Activated T-cell treated with anti-CD3 and anti-CD28 coated beads for 4 hours (primary cell): ENCODE measurements around the gene RPS5.
"Not testable (repeated sequence)": the region's sequence is repeated elsewhere in the genome, so short reads cannot be mapped to it uniquely, and the experiment has no call there.

Source experiments
- DNase-seq: peaks from one replicate; pipeline ENCODE4 v3.0.0-alpha.2; 2020

RPS5 gene

DNA sequence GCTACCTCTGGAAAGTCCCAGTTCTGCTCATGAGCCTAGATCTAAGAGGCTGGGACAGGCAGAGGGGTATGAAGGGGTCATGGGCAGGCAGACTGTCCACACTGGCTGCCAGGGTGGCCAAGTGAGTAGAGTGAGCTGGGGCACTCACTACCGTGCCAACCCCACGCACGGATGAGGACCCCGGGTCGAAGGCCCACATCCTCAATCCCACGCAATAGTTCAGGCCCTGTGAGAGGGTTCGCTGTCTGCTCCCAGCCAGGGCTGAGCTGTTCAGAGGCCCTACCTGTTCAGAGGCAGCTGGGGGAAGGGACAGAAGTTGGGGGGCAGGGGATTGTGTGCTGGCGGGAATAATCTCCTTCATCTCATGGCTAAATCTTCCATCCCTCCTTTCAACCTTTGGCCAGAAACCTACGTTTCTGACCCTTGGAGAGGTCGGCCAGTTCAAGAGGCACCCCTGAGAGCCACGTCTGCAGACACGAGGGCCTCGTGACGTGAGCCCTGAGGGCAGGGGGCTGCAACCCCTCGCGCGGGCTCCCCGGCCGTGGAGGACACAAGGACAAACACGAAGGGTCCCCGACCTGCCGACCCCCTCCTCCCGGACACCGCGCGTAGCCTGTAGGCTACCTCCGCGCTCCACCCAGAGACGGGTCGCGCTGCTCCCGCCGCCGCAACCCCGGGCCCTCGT lies 1.0 kb upstream of the RPS5 start:
- no peak for DNase-seq

DNA sequence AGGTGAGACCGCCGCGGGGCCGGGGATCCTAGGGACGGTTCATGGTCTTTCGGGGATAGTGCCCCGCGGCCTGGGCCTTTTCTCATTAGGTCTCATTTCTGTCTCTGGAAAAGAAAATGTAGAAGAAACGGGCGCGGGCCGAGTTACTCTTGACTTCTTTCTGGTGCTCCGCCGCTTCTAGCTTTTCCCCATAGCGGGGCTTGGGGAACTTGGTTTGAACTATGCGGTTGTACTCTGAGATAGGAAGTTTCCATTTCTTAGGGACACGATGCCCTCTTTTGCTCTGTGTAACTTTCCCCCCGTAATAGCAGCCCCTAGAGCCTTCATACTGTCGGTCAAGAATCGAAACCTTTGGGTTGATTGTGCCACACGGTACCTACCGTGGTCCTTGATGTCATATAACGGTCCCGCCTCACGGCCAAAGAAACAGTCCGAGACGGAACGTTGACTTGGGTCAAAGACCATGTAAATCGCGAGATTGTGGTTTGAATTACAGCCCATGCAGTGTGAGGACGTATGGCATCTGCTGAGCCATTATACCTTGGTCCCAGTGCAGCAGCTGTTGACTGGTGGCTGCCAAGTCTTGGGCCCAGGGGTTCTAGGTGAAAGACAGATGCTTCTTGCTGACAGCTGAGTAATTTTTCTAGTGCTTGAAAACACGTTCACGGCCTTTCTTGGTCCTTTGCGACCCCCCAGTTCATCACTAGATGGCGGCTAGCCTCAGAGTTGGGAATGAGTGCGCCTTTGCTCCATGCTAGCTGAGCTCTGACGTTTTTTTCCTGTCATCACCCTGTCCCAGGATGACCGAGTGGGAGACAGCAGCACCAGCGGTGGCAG lies 487 bp downstream of the RPS5 start:
- DNase-seq: no peak

DNA sequence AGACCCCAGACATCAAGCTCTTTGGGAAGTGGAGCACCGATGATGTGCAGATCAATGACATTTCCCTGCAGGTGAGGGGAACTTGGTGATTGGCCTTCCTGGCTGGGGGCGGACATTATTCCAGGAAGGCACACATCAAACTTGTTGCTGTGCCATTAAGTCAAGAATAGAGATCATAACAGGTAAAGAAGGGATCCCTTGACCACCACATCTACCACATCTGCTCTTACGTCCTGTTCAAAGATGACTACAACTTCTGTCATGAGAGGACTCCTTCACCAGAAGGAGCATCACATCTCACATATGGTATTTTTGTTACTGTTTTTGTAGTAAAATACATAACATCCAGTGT lies 1.1 kb downstream of the RPS5 start:
- no peak for DNase-seq

DNA sequence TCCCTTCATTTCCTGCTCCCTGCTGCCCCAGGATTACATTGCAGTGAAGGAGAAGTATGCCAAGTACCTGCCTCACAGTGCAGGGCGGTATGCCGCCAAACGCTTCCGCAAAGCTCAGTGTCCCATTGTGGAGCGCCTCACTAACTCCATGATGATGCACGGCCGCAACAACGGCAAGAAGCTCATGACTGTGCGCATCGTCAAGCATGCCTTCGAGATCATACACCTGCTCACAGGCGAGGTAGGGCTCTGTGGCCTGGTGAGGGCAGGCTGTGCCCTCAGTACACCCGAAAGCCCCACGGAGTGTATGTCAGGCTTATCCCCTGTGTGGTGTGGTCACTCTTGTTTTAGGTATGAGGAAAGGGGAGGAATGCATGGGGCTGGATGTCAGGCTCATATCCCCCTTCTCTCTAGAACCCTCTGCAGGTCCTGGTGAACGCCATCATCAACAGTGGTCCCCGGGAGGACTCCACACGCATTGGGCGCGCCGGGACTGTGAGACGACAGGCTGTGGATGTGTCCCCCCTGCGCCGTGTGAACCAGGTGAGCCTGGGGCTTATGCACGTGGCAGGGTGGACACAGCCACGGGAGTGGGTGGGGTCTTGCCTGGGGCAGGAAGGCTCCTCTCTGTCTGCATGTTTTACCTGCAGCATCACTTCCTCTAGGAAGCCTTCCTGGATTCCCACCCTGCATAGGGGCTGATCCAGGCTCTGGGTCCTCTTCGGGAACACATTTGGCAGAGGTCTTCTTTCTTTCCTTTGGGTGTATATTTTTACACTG lies 6.1 kb downstream of the RPS5 start:
- DNase-seq: no peak

DNA sequence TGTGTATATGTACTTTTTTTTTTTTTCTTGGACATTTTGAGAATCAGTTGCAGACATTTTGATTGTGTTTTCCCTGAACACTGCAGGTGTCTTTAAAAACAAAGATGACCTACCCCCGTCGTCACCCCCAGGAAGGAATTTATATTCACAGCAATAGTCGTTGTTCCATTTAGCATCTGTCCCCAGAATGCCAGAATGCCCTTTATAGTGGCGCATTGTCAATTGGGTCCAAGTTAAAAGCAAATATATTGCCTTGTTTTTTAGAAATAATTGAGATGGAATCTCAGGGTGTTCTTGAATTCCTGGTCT lies 6.6 kb downstream of the RPS5 start:
- DNase-seq: no peak

DNA sequence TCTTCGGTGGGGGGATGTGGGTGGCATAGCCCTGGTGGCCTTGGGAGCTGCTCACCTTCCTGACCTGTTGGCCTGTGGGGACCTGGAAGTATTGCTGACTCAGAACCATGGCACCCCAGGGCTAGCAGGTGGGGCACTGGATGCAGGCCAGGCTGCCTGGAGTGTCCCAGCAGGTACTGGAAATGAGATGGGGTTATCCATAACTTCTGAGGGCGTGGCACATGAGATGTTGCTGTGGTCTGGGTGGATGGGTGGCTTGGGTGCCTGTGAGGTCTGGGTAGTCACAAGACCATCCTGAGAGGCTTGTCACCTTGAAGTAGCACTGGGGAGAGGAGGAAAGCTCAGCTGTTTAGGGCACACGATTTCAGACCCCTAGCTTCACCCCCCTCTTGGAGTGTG lies 7.8 kb downstream of the RPS5 start:
- DNase-seq: no peak

DNA sequence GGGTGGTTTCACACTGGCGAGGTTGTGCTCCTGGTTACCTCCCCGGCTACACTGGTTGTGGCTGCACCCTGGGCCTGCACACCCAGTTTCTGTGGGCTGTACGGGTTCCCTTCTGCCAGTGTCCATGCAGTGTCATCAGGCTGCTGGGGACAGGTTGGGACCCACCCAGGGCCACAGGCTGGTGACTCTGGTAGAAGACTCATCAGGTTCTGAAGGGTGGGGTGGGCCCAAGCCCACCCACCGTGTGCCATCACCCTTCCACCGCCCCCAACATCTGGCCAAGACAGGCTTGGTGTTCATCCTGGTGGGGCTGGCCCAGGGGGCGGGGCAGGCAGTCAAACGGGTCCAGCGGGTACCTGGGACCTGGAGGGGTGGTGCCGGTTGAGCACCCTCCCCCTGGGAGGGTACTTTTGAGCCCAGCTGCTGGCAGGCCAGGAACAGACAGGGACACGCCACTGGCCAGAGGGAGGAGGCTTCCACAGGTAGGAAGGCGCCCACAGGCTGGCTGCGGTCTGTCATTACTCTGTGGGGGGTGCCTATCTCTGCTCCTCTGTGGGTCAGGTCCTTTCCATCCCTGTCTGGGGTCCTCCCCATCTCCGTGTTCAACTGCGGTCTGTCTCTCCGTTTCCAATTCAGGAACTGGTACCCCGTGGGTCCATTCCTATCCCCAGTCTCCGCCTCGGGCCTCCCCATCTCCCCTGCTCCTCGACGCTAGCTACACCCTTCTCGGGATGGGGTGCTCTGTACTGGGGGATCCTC lies 8.3 kb downstream of the RPS5 start, which contains the start of gene RNF225:
Gene RNF225 (plus strand): TSS at position 437 of the 759 bp plus-strand sequence. CDS start 434 bp downstream, outside the sequence.
- DNase-seq: no peak

DNA sequence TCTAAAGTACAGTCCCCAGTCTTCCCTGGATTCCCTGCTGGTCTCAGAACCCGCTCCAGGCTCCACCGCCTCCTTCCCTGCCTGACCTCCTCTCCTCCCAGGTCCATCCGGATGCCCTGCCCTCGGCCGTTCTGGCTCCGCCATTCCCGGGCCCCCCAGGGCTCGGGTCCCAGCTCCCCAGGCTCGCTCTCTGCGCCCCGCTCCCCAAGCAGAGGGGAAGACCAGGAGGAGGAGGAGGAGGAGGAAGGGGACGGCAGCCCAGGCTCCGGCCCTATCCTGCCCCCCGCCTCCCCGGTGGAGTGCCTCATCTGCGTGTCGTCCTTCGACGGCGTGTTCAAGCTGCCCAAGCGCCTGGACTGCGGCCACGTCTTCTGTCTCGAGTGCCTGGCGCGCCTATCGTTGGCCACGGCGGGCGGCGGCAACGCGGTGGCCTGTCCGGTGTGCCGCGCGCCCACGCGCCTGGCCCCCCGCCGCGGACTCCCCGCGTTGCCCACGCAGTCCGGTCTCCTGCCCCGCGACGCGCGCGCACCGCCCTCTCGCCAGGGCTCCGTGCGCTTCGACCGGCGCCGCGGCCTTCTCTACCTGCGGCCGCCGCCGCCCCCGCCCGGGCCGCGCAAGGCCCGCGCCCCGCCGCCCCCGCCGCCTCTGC lies 9.0 kb downstream of the RPS5 start:
- no peak for DNase-seq

DNA sequence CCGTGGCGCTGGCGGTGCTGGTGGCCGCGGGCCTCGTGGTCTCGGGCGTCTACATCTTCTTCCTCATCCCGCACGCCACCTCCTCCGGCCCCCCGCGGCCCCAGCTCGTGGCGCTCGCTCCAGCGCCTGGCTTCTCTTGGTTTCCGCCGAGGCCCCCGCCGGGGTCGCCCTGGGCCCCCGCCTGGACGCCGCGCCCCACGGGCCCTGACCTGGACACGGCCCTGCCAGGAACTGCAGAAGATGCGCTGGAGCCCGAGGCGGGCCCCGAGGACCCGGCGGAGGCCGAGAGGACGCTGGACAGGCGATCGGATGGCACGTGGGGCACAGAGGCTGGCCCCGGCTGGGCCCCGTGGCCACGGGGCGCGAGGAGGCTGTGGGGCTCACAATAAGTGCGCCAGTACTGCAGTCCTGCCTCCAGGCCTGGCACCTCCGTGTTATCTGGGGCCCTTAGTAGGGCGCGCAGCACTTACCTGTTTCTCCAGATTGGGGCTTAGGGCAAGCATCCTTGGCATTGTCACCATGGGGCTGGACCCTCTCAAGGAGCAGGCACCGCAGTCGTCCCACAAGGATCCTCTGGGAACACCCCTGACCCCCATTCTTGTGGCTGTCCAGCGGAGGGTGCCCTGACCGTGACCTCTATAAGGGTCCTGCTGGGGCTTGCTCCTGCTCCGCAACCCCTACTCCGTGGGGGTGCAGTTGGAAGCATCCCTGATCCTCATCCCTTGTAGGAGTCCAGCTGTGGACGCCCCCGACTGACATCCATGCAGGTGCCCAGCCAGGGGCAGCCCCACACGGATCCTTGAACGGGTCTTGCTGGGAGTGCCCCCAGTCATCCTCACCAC lies 9.8 kb downstream of the RPS5 start:
- no peak for DNase-seq

DNA sequence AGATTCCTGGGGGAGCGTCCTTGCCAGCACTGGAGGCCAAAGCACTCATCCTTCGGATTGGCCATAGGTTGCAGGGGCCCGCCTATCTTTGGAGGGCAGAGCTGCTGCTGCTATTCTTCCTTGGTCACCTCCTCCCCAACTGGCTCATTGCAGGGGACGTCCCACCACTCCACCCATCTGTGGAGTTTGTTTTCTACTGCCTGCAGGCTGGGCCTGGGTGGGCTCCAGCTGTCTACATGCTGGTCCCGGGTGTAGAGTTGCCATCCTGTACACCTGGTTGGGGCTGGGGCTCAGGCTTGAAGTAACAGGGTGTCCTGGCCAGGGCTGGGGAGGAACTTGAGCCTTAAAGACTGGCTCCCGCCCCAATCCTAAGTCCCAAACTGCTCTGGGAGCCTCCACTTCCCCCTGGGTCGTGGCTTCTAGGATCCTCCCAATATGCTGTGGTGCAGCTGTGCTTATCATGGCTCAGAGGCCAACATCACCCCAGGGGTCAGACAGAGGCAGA lies 10.5 kb downstream of the RPS5 start:
- no peak for DNase-seq

DNA sequence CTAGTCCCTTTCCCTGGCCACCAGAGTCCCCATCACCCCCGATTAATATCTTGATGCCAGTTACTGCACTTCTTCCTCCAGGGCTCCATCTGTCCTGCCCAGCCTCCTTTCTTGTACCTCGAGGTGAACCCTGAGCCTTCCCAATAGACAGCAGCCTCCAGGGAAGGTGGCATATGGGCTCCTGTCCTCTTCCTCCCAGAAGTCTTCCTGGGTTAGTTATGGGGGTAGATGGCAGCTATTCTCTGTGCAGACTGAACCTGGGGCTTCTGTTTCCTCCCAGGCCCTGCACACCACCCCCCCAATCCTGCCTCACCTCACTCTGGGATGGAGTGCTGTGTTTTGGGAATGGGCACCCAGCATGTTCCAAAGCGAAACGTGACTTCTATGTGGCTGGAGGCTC lies 11.0 kb downstream of the RPS5 start:
- no peak for DNase-seq

DNA sequence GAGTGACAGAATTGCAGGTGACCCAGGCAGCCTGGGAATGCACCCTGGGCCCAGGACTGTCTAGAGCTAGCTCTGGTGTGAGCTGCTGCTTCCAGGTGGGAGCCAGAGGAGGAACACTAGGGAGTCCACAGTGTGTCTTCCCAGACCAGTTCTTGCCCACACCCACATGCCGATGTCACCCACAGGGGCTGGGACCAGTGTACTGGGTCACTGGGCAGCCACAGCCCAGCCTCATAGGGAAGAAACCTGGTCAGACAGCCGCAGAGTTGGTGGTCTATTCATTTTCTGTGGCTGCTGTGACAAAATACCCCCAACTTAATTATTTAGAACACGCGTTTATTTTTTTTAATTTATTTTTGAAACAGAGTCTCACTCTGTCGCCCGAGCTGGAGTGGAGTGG lies 11.5 kb downstream of the RPS5 start:
- no peak for DNase-seq

DNA sequence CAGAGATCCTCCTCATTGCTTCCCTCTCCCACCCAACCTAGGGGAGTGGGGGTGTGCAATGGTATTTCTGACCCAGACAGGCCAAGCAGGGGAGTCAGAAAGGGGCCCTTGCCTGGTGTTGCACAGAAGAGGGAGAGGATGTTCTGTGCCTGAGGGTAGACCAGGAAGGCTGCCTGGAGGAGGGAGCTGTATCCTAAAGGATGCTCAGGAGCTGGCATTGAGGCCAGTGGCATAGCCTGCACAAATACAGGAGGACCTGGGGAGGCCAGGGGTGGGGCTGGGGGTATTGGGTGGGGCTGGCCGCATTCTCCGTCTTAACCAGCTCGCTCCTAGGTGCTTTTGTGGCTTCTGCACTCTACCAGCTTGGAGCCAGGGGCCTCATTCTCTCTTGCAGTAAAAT lies 12.8 kb downstream of the RPS5 start:
- DNase-seq: no peak

DNA sequence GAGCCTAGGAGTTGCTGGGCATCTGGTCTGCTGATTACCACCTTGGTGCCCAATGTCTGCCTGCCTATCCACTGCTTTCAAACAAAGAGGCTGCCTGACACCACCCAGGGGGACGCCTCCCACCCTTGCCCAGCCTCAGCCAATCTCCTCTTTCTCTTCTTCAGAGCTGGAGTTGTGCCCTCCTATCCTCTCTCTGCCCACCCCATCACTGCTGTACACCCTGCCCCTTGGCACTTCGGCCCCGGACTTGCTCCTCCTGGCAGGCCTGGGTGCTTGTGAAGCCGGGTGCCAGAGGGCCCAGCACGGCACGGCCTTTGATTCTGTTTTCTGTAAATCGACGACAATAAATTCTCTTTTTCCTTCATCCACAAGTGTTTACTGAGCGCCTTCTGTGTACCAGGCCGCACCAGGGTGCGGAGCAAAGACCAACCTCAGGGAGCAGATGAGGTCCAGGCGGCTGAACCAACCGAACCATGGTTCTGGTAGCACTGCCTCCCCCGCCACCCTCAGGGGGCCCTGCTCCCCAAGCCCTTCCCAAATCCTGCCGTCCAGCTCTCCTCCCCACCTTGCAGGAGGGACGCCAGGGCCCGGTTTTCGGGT lies 13.3 kb downstream of the RPS5 start:
- no peak for DNase-seq

DNA sequence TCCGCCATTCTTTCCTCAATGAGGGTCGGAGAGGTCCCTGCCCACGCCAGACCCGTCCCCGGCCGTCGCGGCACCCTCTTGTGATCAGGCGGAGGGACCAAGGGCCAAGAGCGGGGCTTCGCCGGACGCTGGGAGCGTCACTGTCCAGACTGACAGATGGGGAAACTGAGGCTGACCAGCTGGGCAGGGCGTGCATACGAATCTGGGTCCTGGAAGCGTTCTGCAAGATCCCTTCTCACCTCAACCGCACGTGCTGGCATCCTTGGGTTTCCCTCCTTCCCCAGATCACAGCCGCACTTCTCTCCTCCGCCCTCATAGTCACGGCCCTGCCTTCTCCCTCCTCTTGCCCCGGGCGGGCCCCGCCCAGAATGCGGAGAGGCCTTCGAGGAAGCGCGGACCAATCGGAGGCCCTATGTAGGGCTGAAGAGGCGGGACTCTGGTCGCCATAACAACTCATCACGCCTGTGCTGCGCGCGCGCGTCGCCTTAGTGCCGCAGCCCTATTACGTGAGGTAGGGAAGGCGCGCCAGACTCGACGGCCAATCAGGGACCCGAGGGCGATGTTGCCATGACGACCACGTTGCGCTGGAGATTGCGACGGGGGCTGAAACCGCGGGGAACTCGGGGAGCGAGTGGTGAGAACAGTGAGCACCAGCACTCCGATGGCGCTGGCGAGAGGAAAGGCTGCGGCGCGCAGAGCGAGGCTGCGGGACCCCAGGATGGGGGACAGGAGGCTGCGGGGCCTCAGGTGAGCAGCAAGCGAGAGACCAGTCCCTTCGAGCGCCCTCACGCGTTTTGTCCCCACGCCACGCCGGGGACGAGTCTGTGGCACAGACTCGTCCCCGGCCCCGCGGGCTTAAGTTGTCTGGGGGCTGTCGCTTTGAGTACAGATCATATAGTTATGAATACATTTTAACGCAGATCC lies 14.1 kb downstream of the RPS5 start:
- DNase-seq: peak; percentile 98

DNA sequence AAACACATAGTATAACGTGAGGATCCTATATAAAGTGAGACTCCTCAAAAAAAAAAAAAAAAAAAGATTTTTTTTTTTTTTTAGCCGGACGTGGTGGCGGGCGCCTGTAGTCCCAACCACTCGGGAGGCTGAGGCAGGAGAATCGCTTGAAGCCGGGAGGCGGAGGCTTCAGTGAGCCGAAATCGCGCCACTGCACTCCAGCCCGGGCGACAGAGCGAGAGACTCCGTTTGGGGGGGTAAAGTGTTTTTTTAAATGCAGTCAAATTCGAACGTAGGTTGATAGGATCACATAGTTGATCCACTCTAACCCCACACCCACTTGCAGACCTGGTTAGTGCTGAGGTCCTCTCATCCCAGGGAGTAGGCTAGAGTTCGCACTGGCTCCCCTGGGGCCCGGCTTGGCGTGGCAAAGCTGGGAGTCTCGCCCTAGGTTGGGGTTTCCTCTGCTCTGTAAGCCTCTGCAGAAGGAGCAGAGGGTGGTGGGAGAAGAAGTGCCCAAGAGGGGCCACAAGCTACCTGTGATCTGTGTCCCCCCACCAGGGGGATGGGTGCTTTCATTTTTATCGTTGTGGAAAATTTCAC lies 14.9 kb downstream of the RPS5 start:
- DNase-seq: no peak

DNA sequence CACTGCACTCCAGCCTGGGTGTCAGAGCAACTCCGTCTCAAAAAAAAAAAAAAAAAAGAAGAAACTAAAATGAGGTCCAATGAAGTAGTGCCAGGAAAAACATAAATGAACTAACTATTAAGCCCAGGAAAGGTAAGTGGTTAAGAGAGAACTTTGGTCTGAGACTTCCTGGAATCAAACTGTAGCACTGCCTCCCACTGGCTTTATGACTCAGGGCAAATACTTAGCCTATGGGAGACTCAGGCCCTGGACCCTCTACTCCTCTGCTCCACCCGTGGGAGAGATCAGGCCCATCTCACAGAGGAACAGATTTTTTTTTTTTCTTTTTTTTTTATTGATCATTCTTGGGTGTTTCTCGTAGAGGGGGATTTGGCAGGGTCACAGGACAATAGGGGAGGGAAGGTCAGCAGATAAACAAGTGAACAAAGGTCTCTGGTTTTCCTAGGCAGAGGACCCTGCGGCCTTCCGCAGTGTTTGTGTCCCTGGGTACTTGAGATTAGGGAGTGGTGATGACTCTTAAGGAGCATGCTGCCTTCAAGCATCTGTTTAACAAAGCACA lies 16.9 kb downstream of the RPS5 start:
- not testable (repeated sequence) for DNase-seq

DNA sequence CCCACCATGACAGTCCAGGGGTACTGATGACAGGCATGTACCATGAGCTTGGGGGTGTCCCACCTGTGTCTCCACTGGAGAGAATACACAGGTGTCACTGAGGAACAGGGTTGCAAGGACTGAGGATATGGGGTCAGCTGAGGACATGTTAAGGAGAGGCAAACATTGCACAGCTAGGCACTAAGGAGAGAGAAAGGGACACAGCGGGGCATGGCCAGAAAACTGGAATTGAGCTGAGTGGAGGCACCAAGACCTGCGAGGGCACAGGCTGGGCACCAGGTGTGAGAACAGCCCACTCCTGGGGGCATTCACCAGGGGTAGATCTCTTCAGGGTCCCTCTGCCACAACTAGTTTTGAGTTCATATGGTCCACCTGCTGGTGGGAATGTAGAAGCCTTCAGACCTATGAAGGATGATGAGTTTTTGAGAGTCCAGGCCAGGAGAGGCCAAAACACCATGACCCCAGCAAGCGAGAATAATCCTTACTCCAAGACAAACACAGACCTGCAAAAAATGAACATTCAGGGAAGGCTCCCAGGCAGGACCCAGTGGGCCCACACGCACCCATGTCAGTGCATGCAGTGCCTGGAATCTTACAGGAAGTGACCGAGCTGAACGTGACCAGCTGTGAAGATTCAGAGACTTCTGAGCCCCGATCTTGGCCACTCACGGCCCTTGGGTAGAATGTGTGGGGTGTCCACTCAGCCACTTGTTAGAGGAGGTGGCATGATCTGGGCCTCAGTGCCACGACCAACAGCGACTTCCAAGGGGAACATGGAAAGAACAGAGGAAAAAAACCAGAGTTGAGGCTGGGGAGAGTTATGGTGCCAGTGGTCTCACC lies 20.0 kb downstream of the RPS5 start:
- DNase-seq: no peak
